NCI-H2081 treated with DMSO at 0.1 percent for 48 hours (cell line): ENCODE measurements around the gene CFC1.
"Not testable (repeated sequence)": the region's sequence is repeated elsewhere in the genome, so short reads cannot be mapped to it uniquely, and the experiment has no call there.

Experiments used
- DNase-seq: peaks from one replicate; lab custom pipeline; 2025; lab: John Stamatoyannopoulos, UW

The CFC1 gene

DNA sequence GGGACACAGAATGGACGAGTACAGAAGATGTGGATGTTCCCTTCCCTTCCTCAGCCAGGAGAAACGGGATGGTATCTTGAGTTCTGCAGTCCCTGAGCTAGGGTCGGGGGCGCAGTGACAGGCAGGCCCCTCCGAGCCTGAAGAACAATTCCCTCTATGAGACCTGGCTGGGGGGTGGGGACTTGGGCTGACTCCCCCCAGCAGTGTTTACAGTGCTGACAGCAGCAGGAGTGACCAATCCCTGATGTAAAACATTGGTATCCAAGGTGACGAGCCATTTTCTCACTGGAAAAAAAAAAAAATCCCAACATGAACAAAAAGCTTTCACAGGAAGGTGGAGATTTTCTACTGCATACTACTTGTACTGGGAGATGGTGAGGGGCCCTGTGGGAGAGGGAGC, at the start of gene CFC1:
Gene CFC1 (minus strand): TSS at position 183 of the 400 bp plus-strand sequence. CDS start 288 bp downstream, outside the sequence.
- DNase-seq = not testable (repeated sequence)

DNA sequence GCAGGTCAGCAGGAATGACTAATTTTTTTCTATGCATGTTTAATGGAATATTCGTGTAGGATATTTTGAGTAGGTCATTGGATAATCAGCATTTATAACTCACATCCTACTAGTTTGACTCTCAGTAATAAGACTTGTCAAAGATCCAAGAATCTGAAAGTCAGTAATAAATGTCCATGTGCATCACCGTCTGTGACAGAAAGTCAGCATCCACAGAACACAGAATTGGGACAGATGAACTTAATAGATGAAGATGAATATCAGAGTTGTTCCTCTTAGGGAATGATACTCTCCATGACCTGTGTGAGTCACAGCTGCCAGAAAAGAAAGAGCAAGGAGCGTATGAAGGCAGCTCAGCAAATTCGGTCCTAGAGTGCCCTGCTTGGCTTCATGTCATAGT, 42.3 kb upstream of the CFC1 start:
- DNase-seq = not testable (repeated sequence)

DNA sequence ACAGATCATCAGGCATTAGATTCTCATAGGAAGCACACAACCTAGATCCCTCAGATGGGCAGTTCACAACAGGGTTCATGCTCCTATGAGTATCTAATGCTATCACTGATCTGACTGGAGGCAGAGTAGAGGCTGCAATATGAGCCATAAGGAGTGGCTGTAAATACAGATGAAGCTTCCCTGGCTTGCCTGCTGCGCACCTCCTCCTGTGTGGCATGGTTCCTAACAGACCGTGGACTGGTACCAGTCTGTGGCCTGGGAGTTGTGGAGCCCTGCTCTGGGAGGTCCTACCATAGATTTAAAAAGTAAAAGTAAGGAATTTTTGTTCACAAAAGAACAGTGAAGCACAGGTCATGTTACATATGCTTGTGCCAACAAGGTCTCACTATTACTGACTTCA, 39.6 kb upstream of the CFC1 start:
- not testable (repeated sequence) for DNase-seq

DNA sequence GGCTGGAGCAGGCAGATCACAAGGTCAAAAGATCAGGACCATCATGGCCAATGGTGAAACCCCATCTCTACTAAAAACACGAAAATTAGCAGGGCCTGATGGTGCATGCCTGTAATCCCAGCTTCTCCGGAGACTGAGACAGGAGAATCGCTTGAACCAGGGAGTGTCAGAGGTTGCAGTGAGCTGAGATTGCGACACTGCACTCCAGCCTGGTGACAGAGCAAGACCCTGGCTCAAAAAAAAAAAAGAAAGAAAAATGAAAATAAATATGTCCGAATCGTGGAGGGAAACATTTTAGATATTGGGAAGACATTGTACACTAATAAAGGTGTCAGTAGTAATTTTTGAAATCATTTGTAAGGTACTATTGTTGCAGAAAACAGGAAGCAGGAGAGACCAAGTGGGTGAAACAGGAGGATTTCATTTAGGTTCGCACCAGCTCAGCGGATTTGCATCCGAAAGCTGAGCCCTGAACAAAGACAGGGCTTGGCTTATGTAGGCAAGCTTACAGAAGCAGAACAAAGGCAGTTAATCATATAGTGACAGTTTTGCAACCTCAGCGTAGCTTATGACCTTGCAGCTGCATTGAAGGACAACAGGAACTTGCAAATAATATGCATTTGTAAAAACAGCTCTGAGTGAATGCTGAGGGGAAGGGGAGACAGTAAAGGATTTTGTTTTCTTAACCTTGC, 29.6 kb upstream of the CFC1 start:
- DNase-seq = not testable (repeated sequence)

DNA sequence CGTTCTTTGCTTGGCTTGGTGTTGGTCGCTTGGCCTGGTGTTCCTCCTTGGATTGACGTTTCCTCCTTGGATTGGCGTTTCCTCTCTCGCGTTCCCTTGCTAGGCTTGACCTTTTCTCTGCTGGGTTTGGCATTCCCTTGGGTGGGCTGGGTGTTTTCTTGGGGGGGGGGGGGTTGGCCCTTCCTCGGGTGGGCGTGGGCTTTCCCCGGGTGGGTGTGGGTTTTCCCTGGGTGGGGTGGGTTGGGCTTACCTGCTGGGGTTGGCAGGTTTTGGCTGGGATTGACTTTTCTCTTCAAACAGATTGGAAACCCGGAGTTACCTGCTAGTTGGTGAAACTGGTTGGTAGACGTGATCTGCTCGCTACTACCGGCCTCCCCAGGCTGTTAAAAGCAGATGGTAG, 11.8 kb upstream of the CFC1 start, which contains the start of gene POTEJ:
Gene POTEJ (plus strand): TSS at position 301 of the 400 bp plus-strand sequence. CDS start 93 bp downstream, at position 394.
- not testable (repeated sequence) for DNase-seq

DNA sequence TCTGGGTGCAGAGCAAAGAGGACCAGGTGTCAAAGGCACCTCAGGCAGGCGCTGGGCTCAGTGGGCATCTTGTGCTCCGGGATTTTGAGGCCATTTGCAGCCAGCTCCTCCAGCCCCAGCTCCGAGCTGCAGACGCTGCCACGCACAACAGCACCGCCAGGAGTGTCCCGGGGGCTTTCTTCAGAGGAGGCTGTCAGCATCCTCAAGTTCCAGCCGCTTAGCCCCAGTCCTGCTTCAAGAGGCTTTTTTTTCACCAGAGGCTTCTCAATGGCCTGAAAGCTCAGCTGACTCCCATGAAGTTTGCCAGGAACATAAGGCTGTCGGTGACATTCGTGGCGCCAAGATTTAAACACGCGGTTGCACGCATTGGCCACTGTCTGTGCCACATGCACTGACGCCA, 11.1 kb upstream of the CFC1 start:
- DNase-seq = not testable (repeated sequence)

GRCh38 chr2:130609002-130609920, 9.9 kb upstream of the CFC1 start:
- DNase-seq = not testable (repeated sequence)

DNA sequence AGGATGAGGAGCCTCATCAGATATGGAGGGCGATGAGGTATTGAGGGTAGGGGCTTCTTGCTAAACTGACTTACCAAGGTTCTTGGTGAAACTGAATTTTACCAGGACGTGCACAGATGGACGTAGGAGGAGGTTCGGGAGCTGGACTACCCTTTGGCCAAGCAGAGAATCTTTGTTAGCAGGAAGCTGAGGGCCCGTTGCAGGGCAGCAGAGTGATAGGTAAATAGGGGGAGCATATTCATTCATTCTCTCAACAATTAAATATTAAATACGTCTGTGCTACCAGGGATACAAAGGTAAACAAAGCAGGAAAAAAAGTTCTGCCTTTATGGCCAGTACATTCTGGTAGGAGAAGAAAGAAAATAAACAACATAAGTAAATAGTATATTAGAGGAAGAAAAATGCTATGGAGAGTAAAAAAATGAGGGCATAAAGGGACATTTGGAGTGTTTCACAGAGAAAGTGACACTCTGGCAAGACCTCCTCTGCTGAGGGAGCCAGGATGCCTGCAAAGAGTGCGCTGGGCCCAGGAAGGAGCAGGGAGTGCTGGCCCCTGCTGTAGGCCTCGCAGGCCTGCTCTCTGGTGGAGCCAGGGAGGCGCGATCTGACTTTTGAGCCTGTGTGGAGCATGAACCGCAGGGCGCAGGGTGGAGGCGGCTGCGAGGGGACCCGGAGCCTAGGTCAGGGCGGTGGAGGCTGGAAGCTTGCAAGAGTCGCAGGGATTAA, 9.1 kb upstream of the CFC1 start:
- DNase-seq = not testable (repeated sequence)

DNA sequence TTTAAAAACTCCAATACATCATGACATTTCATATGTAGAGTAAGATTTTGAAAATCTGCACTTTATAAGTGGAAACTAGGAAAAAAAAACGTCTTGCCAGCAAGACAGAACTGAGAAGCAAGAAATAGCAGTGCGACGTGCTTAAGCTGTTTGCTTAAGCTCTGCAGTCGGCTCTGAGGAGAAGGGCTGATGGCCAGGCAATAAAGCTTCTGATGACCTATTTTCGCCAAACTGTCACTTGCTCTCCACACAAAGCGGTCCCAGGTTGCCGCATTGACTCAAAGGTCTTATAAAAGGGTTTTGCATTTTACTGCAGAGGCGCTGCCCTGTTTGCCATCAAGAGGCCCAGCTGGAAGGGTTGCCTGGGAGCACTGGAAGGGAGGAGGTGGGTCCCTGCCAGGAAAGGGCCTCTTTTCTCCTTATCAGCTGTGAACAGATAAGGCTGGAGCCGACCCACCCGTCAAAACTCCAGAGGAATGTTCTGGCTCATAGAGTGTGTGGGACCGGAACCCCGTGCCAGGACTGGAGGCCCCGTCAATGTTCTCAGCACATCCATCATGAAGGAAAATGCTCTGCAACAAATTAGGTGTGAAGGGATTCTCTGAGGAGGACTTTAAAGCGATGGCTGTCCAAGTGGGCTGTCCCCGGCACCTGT, 2.4 kb upstream of the CFC1 start:
- DNase-seq = not testable (repeated sequence)

GRCh38 chr2:130599926-130600325, 551 bp upstream of the CFC1 start:
- DNase-seq = not testable (repeated sequence)

DNA sequence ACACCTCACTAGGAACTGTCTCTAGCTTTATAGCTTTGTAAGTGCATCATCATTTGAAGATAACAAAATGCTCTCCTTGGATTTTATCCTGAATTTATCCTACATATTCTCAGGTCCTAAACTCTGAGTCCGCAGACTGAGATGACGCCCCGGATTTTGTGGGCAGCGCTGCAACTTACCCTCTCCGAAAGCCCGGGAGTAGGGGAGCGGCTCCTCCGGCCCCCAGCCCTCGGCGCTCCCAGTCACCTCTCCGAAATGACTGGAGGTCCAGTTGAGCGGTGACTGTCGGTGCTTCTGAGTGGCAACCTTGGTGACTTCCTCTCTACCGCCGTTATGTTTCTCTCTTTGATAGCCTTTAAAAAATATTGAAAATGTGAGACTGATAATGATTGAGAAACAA, 912 bp downstream of the CFC1 start:
- DNase-seq = not testable (repeated sequence)

DNA sequence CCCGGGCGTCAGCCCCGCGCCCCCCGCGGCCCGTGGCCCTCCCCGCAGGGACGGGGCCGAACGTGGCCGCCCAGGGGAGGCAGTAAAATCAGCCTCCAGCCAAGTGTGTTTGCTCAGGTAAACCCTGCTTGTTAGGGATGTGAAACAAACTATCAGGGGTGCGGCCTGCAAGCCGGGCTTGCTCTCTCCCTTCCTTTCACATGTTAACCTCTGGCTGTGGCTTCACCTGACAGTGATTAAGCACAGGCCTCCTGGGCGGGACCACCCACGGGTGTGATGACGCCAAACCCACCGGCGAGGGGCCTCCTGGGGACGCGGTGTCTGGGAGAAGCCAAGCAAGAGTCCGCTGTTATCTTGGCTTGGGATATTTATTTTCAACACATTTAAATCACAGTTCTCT, 1.4 kb downstream of the CFC1 start:
- DNase-seq = not testable (repeated sequence)

DNA sequence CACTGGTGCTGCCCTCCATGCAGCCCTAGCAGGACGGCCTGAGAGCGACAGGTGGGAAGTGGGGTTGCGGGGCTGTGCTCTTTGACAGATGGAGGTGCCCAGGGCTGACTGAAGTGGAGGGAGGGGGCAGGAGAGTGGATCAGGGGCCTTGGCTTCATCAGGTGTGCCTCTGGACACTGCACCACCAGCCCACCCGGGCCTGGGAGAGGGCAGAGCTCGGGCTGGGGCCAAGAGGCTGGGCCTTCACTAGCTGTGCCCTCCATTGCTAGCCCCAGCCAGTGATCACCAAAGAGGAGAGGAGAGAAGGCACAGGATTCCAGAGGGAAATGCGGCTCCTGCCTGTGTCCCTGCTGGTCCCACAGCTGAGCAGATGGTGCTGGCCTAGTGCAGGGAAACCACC, 2.6 kb downstream of the CFC1 start:
- not testable (repeated sequence) for DNase-seq

GRCh38 chr2:130594011-130594410, 5.4 kb downstream of the CFC1 start:
- DNase-seq = not testable (repeated sequence)

- DNase-seq = not testable (repeated sequence)
These were observed 6.5 kb downstream of the CFC1 start for GRCh38 chr2:130592791-130593414.

- DNase-seq = not testable (repeated sequence)
These were observed 8.5 kb downstream of the CFC1 start for GRCh38 chr2:130590842-130591359.

DNA sequence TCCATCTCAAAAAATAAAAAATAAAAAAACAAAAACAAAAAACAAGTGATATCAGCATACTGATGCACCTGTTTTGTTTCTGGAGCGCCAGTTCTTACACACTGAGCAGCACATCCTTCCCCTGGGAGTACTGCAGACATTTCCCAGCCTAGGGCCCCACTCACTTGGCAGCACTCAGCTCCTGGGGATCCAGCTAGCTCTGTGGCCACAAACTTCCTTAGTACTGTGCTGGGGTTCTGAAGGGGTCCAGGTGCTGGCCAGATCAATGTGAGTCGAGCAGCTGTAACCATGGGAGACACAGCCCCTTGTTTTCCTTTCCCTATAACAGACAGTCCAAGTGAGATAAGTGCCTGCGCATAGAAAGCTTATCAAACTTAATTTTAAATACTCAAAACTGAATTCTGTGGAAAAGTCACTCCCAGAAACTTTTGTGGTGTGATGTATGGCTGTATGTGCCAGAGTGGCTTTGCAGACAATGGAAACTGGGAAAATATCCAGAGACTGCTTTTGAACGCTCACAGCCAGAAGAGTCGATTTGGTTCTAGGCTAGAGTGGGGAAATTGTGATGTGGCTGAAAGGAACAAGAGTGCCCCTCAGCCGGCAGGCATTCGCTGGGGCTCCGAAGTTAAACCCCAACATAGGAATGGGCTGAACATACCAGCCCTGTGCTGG, 9.1 kb downstream of the CFC1 start:
- DNase-seq = not testable (repeated sequence)

GRCh38 chr2:130588688-130589458, 10.5 kb downstream of the CFC1 start:
- DNase-seq = not testable (repeated sequence)

DNA sequence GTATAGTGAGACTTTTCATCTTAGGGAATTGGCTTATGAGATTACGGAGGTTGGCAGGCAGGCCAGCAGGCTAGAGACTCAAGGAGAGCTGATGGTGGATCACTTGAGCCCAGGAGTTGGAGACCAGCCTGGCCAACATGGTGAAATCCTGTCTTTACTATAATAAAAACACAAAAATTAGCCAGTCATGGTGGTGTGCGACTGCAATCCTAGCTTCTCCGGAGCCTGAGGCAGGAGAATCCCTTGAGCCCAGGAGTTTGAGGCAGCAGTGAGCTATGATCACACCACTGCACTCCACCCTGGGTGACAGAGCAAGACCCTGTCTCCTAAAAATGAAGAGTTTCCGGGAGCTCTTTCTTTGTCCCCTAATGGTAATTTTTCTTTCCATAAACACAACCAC, 14.6 kb downstream of the CFC1 start:
- DNase-seq = not testable (repeated sequence)
